Astrocyte (in vitro differentiated cells and primary cell): ENCODE data around the gene ZNF622. TPM values are rescaled to one million over a fixed set of nuclear protein-coding genes. Genes with fewer than 3 reads are reported as not detected.

Experiments used
- DNase-seq: peaks from one replicate; pipeline ENCODE4 v3.0.0-alpha.2; 2010; ENCODE audit warnings: low read depth
- FAIRE-seq: peaks from 2 replicates; lab custom pipeline; 2011; peaks lifted over from hg19 to GRCh38; lab: Jason Lieb, UNC
- H2AFZ ChIP-seq: 2 replicates; pipeline ENCODE4 v1.6.0; 2012; ENCODE audit warnings: low read depth, low read length, inconsistent platforms
- H3K27ac ChIP-seq: 2 replicates; pipeline ENCODE4 v1.5.1; 2011; ENCODE audit warnings: low read depth, low read length, inconsistent platforms
- H3K27me3 ChIP-seq: 2 replicates; pipeline ENCODE4 v1.6.0; 2011; ENCODE audit warnings: low read length, inconsistent platforms; ENCODE audit not compliant: insufficient read depth
- H3K36me3 ChIP-seq: 2 replicates; pipeline ENCODE4 v1.5.1; 2011; ENCODE audit warnings: low read length, inconsistent platforms; ENCODE audit not compliant: insufficient read depth
- H3K4me1 ChIP-seq: 2 replicates; pipeline ENCODE4 v1.5.1; 2011; ENCODE audit warnings: low read length, inconsistent platforms; ENCODE audit not compliant: insufficient read depth
- H3K4me2 ChIP-seq: 2 replicates; pipeline ENCODE4 v1.6.0; 2012; ENCODE audit warnings: low read length, inconsistent platforms
- H3K4me3 ChIP-seq: 2 replicates; pipeline ENCODE4 v1.5.1; 2011; ENCODE audit warnings: low read depth, mild to moderate bottlenecking, low read length, inconsistent platforms; ENCODE audit not compliant: insufficient read depth
- H3K79me2 ChIP-seq: 2 replicates; pipeline ENCODE4 v1.6.0; 2012; ENCODE audit warnings: mild to moderate bottlenecking, low read length, inconsistent platforms; ENCODE audit not compliant: insufficient read depth
- H3K9ac ChIP-seq: 2 replicates; pipeline ENCODE4 v1.6.0; 2012; ENCODE audit warnings: mild to moderate bottlenecking, low read length, inconsistent platforms
- H3K9me3 ChIP-seq: 2 replicates; pipeline ENCODE4 v1.5.1; 2012; ENCODE audit warnings: low read depth, mild to moderate bottlenecking, low read length, inconsistent platforms; ENCODE audit not compliant: insufficient read depth
- H4K20me1 ChIP-seq: 2 replicates; pipeline ENCODE4 v1.6.0; 2012; ENCODE audit warnings: low read length, inconsistent platforms; ENCODE audit not compliant: insufficient read depth
- H3K27ac Mint-ChIP-seq: one replicate; pipeline ENCODE4 v1.8.0; 2021; ENCODE audit warnings: mild to moderate bottlenecking, mixed read lengths; ENCODE audit not compliant: unreplicated experiment
- H3K27me3 Mint-ChIP-seq: one replicate; pipeline ENCODE4 v1.8.0; 2021; ENCODE audit warnings: low read depth, mixed read lengths; ENCODE audit not compliant: unreplicated experiment
- H3K36me3 Mint-ChIP-seq: one replicate; pipeline ENCODE4 v1.8.0; 2021; ENCODE audit warnings: low read depth, mixed read lengths; ENCODE audit not compliant: unreplicated experiment
- H3K4me1 Mint-ChIP-seq: one replicate; pipeline ENCODE4 v1.8.0; 2021; ENCODE audit warnings: low read depth, mixed read lengths; ENCODE audit not compliant: unreplicated experiment
- H3K4me3 Mint-ChIP-seq: one replicate; pipeline ENCODE4 v1.8.0; 2021; ENCODE audit warnings: mild to moderate bottlenecking, moderate library complexity, mixed read lengths; ENCODE audit not compliant: unreplicated experiment
- H3K9me3 Mint-ChIP-seq: one replicate; pipeline ENCODE4 v1.8.0; 2021; ENCODE audit warnings: mild to moderate bottlenecking, mixed read lengths; ENCODE audit not compliant: unreplicated experiment
- EZH2 ChIP-seq: IDR thresholded peaks from 2 replicates; pipeline ENCODE4 v1.6.1; 2012; ENCODE audit warnings: mild to moderate bottlenecking, low read length, inconsistent platforms; ENCODE audit not compliant: insufficient read depth
- total RNA-seq: library from RNA; stranded (reverse); gene quantifications from 2 replicates; pipeline ENCODE4 v1.2.1, GENCODE V29; 2021
- TF ChIP-seq, protein P1 (sequence below): IDR thresholded peaks from 2 replicates; pipeline ENCODE4 v1.5.1; 2011; ENCODE audit warnings: low read depth, mild to moderate bottlenecking, inconsistent platforms, low read length, moderate library complexity; ENCODE audit not compliant: insufficient read depth

Gene ZNF622
- total RNA-seq, 1 donor from 2014 or later = 56.4 TPM

DNA sequence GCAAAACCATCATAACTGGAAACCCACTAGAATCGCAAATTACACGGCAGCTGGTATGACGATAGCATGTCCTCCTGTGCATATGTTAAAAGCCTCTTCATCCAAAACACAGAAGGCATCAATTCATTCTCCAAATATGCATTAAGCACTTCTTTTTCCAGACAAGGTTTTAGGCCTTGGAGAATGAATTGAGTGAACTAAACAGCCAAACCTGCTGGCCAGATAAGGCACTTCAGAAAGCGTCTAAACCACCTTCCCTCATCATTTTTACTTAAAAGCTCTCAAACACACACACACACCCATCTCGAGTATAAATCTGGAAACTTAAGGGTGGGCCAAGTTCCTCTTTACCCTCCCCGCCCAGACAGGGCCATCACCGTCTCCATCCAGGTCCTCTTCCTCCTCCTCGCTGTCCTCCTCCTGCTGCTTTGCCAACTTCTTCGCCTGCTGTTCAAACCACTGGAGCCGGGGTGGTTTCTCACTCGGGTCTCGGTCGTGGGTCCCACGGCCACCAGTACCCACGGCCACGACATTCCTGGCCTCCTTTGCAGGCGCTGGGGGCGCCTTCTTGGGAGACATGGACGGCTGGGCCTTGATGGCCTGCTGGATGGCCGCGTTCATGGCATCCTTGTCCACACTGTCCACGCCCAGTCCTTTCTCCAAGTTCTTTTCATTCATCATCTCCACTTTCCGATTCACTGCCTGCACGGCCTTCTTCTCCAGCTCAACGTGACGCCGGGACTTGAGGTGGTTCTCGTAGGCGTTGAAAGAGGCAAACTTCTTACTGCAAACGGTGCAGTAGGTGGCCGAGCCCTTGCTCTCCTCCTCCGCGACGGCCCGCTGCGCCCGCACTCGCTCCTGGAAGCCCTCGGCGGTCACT lies 696 bp downstream of the ZNF622 start:
- H3K4me1 Mint-ChIP-seq = peaks cover 47% of the 10 kb centered on the region
- FAIRE-seq (no peak), DNase-seq (peak; percentile 30)
- Histone ChIP-seq H3K27me3 (no peaks in the 10 kb centered on the region), H3K4me3 (peak overlapping the region; percentile 91), H4K20me1 (peaks cover 61% of the 10 kb centered on the region), H3K36me3 (peaks cover 33% of the 10 kb centered on the region), H3K9ac (peak overlapping the region; percentile 90), H3K9me3 (no peaks in the 10 kb centered on the region), H3K27ac (peak overlapping the region; percentile 86), H3K4me2 (peak overlapping the region; percentile 94), H3K79me2 (peaks cover 75% of the 10 kb centered on the region), H3K4me1 (peaks cover 45% of the 10 kb centered on the region), H2AFZ (peak overlapping the region; percentile 85)
- H3K4me3 Mint-ChIP-seq = peak overlapping the region; percentile 99
- peaks cover 14% of the 10 kb centered on the region for H3K36me3 Mint-ChIP-seq
- H3K27ac Mint-ChIP-seq = peak overlapping the region; percentile 97
- H3K9me3 Mint-ChIP-seq = no peaks in the 10 kb centered on the region
- no peak for TF ChIP-seq EZH2
- TF ChIP-seq, protein P1, sequence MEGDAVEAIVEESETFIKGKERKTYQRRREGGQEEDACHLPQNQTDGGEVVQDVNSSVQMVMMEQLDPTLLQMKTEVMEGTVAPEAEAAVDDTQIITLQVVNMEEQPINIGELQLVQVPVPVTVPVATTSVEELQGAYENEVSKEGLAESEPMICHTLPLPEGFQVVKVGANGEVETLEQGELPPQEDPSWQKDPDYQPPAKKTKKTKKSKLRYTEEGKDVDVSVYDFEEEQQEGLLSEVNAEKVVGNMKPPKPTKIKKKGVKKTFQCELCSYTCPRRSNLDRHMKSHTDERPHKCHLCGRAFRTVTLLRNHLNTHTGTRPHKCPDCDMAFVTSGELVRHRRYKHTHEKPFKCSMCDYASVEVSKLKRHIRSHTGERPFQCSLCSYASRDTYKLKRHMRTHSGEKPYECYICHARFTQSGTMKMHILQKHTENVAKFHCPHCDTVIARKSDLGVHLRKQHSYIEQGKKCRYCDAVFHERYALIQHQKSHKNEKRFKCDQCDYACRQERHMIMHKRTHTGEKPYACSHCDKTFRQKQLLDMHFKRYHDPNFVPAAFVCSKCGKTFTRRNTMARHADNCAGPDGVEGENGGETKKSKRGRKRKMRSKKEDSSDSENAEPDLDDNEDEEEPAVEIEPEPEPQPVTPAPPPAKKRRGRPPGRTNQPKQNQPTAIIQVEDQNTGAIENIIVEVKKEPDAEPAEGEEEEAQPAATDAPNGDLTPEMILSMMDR = peak; percentile 12
- H3K27me3 Mint-ChIP-seq = no peaks in the 10 kb centered on the region

DNA sequence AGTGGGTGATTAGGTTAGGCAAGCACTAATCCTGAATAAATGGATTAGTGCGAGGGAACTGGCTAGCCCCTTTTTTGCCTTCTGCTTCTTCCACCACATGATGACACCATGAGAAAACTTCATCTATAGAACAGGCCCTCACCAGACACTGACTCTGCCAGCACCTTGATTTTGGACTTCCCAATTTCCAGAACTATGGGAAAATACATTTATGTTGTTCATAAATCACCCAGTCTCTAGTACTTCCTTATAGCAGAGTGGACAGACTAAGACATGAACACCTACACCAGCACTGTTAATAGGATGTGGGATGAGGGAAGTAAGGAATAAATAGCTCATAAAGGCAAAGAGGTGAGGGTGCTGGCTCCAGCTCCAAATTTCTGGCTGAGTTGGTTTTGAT lies 1.4 kb downstream of the ZNF622 start:
- FAIRE-seq (no peak), DNase-seq (no peak)
- Histone ChIP-seq H3K36me3 (peaks cover 37% of the 10 kb centered on the region), H2AFZ (no peak overlapping the region), H3K27ac (no peak overlapping the region), H4K20me1 (peaks cover 66% of the 10 kb centered on the region), H3K4me2 (peak overlapping the region; percentile 94), H3K79me2 (peaks cover 75% of the 10 kb centered on the region), H3K27me3 (no peaks in the 10 kb centered on the region), H3K9ac (peak overlapping the region; percentile 90), H3K9me3 (no peaks in the 10 kb centered on the region), H3K4me1 (peaks cover 45% of the 10 kb centered on the region), H3K4me3 (peak overlapping the region; percentile 91)
- Mint-ChIP-seq H3K27ac (no peak overlapping the region), H3K4me3 (peak overlapping the region; percentile 99), H3K27me3 (no peaks in the 10 kb centered on the region), H3K9me3 (no peaks in the 10 kb centered on the region), H3K4me1 (peaks cover 51% of the 10 kb centered on the region), H3K36me3 (peaks cover 13% of the 10 kb centered on the region)
- TF ChIP-seq, protein P1 = no peak
- TF ChIP-seq EZH2 = no peak

DNA sequence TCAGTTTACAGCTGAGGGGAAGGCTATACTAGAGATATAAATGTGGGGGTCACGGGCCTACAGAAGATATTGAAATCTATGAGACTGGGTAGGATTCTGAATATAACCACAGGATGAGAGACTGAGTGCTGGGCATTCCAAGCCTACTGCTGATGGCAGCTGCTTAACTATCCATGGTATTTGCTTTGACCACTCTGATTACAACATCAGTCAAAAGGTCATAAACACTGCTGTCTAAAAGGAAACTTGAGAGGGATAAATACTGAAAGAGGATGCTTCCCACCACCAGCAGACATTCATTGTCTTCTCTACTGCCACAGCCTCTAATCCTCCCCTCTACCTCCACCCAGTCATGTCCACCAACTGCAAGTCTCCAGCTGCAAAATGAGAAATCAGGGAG lies 3.8 kb downstream of the ZNF622 start:
- peaks cover 46% of the 10 kb centered on the region for H3K4me1 ChIP-seq
- H2AFZ ChIP-seq = no peak overlapping the region
- peak overlapping the region; percentile 45 for H3K27ac ChIP-seq
- H3K27me3 ChIP-seq = no peaks in the 10 kb centered on the region
- peaks cover 15% of the 10 kb centered on the region for H3K36me3 Mint-ChIP-seq
- DNase-seq (peak; percentile 89), FAIRE-seq (no peak)
- H4K20me1 ChIP-seq = peaks cover 64% of the 10 kb centered on the region
- H3K9me3 ChIP-seq = no peaks in the 10 kb centered on the region
- peaks cover 80% of the 10 kb centered on the region for H3K79me2 ChIP-seq
- peak overlapping the region; percentile 76 for H3K4me3 Mint-ChIP-seq
- H3K4me1 Mint-ChIP-seq = peaks cover 47% of the 10 kb centered on the region
- no peaks in the 10 kb centered on the region for H3K27me3 Mint-ChIP-seq
- peak overlapping the region; percentile 60 for H3K4me2 ChIP-seq
- peak overlapping the region; percentile 93 for H3K27ac Mint-ChIP-seq
- no peak overlapping the region for H3K9ac ChIP-seq
- no peak for TF ChIP-seq EZH2
- TF ChIP-seq, protein P1 = no peak
- peaks cover 51% of the 10 kb centered on the region for H3K36me3 ChIP-seq
- H3K4me3 ChIP-seq = no peak overlapping the region
- H3K9me3 Mint-ChIP-seq = no peaks in the 10 kb centered on the region
